ENCODE measurements around the gene KRT73. TPM values are rescaled to one million over a fixed set of nuclear protein-coding genes. Genes with fewer than 3 reads are reported as not detected.

Gene KRT73
- total RNA-seq, 4 donors from 2014 or later: 3.0 to 15.3 (median 6.0) TPM

GRCh38 chr12:52662093-52662917, 43.9 kb upstream of the KRT73 start:
- DNase-seq (ENCODE audit: low spot score in 2 of 2): no peak
- no peak for TF ChIP-seq POLR2A (IDR thresholded peaks at IDR 0.05)
- TF ChIP-seq CTCF (IDR thresholded peaks at IDR 0.05): no peak
- intact Hi-C loops (cut with DNase I; ENCODE audit: low total_unique reads): loop anchor here (5.0 kb wide), 1 partner anchor 215 kb away; no protein-coding TSS in a partner anchor
- 69 to 72% methylated on average over 10 of the region's 10 CpGs for WGBS, 2 donors
- no peak overlapping the region for H3K4me3 ChIP-seq (ENCODE audit: low read depth, poor library complexity, severe bottlenecking)

- no peak for DNase-seq (ENCODE audit: low spot score in 2 of 2)
- H3K4me3 ChIP-seq (ENCODE audit: low read depth, poor library complexity, severe bottlenecking): no peak overlapping the region
- TF ChIP-seq POLR2A (IDR thresholded peaks at IDR 0.05) (no peak), CTCF (IDR thresholded peaks at IDR 0.05) (no peak)
- 94 to 99% methylated on average over 3 of the region's 3 CpGs for WGBS, 2 donors
- intact Hi-C loops (cut with DNase I; ENCODE audit: low total_unique reads): loop anchor here (5.0 kb wide), 1 partner anchor 216 kb away; no protein-coding TSS in a partner anchor
Observed at GRCh38 chr12:52661668-52662067, 43.3 kb upstream of the KRT73 start.

GRCh38 chr12:52660934-52661499, 42.7 kb upstream of the KRT73 start:
- 67 to 68% methylated on average over 3 of the region's 3 CpGs for WGBS, 2 donors
- no peak overlapping the region for H3K4me3 ChIP-seq (ENCODE audit: low read depth, poor library complexity, severe bottlenecking)
- no peak for DNase-seq (ENCODE audit: low spot score in 2 of 2)
- intact Hi-C loops (cut with DNase I; ENCODE audit: low total_unique reads): loop anchor here (5.0 kb wide), 1 partner anchor 216 kb away; no protein-coding TSS in a partner anchor
- no peak for TF ChIP-seq POLR2A (IDR thresholded peaks at IDR 0.05)

GRCh38 chr12:52659951-52660350, 41.6 kb upstream of the KRT73 start:
- no peak overlapping the region for H3K4me3 ChIP-seq (ENCODE audit: low read depth, poor library complexity, severe bottlenecking)
- no peak for DNase-seq (ENCODE audit: low spot score in 2 of 2)
- 50 to 63% methylated on average over 4 of the region's 4 CpGs for WGBS, 2 donors
- intact Hi-C loops (cut with DNase I; ENCODE audit: low total_unique reads): loop anchor here (5.0 kb wide), 1 partner anchor 217 kb away; no protein-coding TSS in a partner anchor
- no peak for TF ChIP-seq POLR2A (IDR thresholded peaks at IDR 0.05)
- TF ChIP-seq CTCF (IDR thresholded peaks at IDR 0.05): no peak

- no peak for DNase-seq (ENCODE audit: low spot score in 2 of 2)
- intact Hi-C loops (cut with DNase I; ENCODE audit: low total_unique reads): no loop called here
- WGBS, 2 donors: 33 to 44% methylated on average over 7 of the region's 7 CpGs
- no peak for TF ChIP-seq POLR2A (IDR thresholded peaks at IDR 0.05)
- no peak overlapping the region for H3K4me3 ChIP-seq (ENCODE audit: low read depth, poor library complexity, severe bottlenecking)
Observed at GRCh38 chr12:52659395-52659794, 41.0 kb upstream of the KRT73 start.

GRCh38 chr12:52658196-52658595, 39.8 kb upstream of the KRT73 start:
- WGBS, 2 donors: 65 to 66% methylated on average over 4 of the region's 4 CpGs
- TF ChIP-seq POLR2A (IDR thresholded peaks at IDR 0.05): no peak
- no peak for TF ChIP-seq CTCF (IDR thresholded peaks at IDR 0.05)
- H3K4me3 ChIP-seq (ENCODE audit: low read depth, poor library complexity, severe bottlenecking): no peak overlapping the region
- no peak for DNase-seq (ENCODE audit: low spot score in 2 of 2)
- intact Hi-C loops (cut with DNase I; ENCODE audit: low total_unique reads): no loop called here
